Measurements from ENCODE around the gene GNAQ. TPM values are rescaled to one million over a fixed set of nuclear protein-coding genes. Genes with fewer than 3 reads are reported as not detected.
A peak's percentile ranks its signal among the peaks of the same experiment; 100 is the strongest.

GNAQ gene
- total and polyA plus RNA-seq, 2 donors (not counting 1 experiment from before 2014, with no cell fraction given), result 30.4 to 74.3 TPM

DNA sequence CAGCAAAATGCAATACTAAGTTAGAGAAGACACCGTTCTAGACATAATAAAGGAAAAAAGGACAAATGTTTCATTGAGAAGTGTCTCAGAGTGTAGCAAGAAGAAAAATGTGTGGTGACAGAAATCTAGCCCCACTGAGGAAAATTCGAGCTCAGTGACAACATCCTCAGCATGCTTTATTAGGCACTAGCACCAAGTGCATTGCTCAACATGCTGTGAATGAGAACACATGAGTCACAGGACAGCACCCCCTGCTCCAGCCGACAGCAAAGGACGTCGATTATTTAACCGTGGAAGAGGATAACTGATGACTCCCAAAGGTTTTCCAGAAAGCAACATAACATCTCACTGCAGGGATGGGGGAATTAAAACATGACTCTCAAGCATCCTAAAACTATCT lies 182.7 kb downstream of the GNAQ start:
- H3K79me2 ChIP-seq (ENCODE audit: control insufficient read depth, insufficient read depth, low read length), result no peaks in the 10 kb centered on the region
- no peaks in the 10 kb centered on the region for H4K20me1 ChIP-seq (ENCODE audit: control insufficient read depth, extremely low read depth, insufficient read depth, low read length)
- H3K9ac ChIP-seq (ENCODE audit: insufficient read depth, low read length), result no peak overlapping the region
- peaks cover 12% of the 10 kb centered on the region for H3K4me1 ChIP-seq (ENCODE audit: control insufficient read depth, extremely low read depth, insufficient read depth, low read length)
- peak; percentile 92 for DNase-seq (ENCODE audit: low read depth in 2 of 2)
- H2AFZ ChIP-seq (ENCODE audit: low read length), result no peak overlapping the region
- peak overlapping the region; percentile 2 for H3K27ac ChIP-seq (ENCODE audit: insufficient read depth, low read length)
- no peaks in the 10 kb centered on the region for H3K36me3 ChIP-seq (ENCODE audit: control insufficient read depth, insufficient read depth, low read length)
- no peak overlapping the region for H3K4me3 ChIP-seq (replicated peaks in 1 of 4; ENCODE audit: control extremely low read depth in 1 of 4, insufficient read depth in 1 of 4, low read depth in 3 of 4, low read length in 4 of 4)
- H3K27me3 ChIP-seq (ENCODE audit: control insufficient read depth, insufficient read depth, low read length), result no peaks in the 10 kb centered on the region
- H3K4me2 ChIP-seq (ENCODE audit: extremely low read depth, insufficient read depth, low read length), result no peak overlapping the region
- TF ChIP-seq, protein P1, sequence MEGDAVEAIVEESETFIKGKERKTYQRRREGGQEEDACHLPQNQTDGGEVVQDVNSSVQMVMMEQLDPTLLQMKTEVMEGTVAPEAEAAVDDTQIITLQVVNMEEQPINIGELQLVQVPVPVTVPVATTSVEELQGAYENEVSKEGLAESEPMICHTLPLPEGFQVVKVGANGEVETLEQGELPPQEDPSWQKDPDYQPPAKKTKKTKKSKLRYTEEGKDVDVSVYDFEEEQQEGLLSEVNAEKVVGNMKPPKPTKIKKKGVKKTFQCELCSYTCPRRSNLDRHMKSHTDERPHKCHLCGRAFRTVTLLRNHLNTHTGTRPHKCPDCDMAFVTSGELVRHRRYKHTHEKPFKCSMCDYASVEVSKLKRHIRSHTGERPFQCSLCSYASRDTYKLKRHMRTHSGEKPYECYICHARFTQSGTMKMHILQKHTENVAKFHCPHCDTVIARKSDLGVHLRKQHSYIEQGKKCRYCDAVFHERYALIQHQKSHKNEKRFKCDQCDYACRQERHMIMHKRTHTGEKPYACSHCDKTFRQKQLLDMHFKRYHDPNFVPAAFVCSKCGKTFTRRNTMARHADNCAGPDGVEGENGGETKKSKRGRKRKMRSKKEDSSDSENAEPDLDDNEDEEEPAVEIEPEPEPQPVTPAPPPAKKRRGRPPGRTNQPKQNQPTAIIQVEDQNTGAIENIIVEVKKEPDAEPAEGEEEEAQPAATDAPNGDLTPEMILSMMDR (conservative IDR thresholded peaks at IDR 0.05 in 1 of 2, IDR thresholded peaks at IDR 0.05 in 1 of 2; ENCODE audit: low read depth in 1 of 2, low read length in 2 of 2), result no peak
- TF ChIP-seq EZH2 (IDR thresholded peaks at IDR 0.05; ENCODE audit: low read length, missing control alignments), result no peak
- H3K9me3 ChIP-seq (ENCODE audit: control insufficient read depth, insufficient read depth, low read depth, low read length), result no peaks in the 10 kb centered on the region

DNA sequence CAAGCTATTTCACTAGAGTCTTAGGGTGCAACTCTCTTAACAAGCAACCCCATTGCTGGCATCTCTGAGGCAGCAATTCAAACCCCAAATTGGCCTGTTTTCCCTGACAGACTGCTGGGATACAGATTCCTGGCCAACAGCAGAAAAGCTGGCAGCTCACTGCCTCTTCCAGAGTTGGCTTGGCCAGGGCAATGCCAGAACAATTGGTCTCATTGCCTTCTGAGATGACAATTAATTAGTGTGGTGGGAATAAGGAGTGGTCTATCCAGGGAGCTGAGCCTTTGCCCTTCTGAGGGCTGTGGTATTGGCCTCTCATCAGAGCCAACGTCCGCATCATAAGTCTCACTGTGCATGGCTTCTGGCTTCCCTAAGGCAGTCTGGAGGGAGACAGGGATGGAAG lies 183.2 kb downstream of the GNAQ start:
- peaks cover 12% of the 10 kb centered on the region for H3K4me1 ChIP-seq (ENCODE audit: control insufficient read depth, extremely low read depth, insufficient read depth, low read length)
- H3K4me2 ChIP-seq (ENCODE audit: extremely low read depth, insufficient read depth, low read length), result no peak overlapping the region
- no peaks in the 10 kb centered on the region for H3K79me2 ChIP-seq (ENCODE audit: control insufficient read depth, insufficient read depth, low read length)
- H3K36me3 ChIP-seq (ENCODE audit: control insufficient read depth, insufficient read depth, low read length), result no peaks in the 10 kb centered on the region
- no peak for TF ChIP-seq EZH2 (IDR thresholded peaks at IDR 0.05; ENCODE audit: low read length, missing control alignments)
- TF ChIP-seq, protein P1 (conservative IDR thresholded peaks at IDR 0.05 in 1 of 2, IDR thresholded peaks at IDR 0.05 in 1 of 2; ENCODE audit: low read depth in 1 of 2, low read length in 2 of 2), result no peak
- no peaks in the 10 kb centered on the region for H3K27me3 ChIP-seq (ENCODE audit: control insufficient read depth, insufficient read depth, low read length)
- no peak overlapping the region for H2AFZ ChIP-seq (ENCODE audit: low read length)
- H3K9ac ChIP-seq (ENCODE audit: insufficient read depth, low read length), result no peak overlapping the region
- no peaks in the 10 kb centered on the region for H3K9me3 ChIP-seq (ENCODE audit: control insufficient read depth, insufficient read depth, low read depth, low read length)
- no peaks in the 10 kb centered on the region for H4K20me1 ChIP-seq (ENCODE audit: control insufficient read depth, extremely low read depth, insufficient read depth, low read length)
- H3K4me3 ChIP-seq (replicated peaks in 1 of 4; ENCODE audit: control extremely low read depth in 1 of 4, insufficient read depth in 1 of 4, low read depth in 3 of 4, low read length in 4 of 4), result no peak overlapping the region
- H3K27ac ChIP-seq (ENCODE audit: insufficient read depth, low read length), result peak overlapping the region; percentile 2
- DNase-seq (ENCODE audit: low read depth in 2 of 2), result peak in 1 of 2 donors; percentile 66

DNA sequence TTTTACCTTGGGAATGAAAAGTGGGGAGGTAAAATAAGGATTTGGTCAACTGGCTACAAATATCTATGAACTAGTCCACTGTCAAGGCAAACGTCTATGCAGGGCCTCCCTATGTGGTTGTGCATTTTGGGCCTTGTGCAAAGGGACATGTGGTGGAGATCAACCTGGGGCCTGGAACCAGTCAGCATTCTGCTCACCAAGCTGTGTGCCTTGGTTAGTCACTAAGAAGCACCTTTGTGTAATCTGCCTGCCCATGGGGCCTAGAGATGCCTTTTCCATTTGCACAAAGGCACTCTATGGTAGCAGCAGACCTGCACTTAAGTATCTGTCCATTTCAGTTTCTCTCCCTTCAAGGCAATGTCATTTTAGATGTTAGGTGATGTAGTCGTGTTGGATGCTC lies 184.0 kb downstream of the GNAQ start:
- Histone ChIP-seq H3K4me2 (ENCODE audit: extremely low read depth, insufficient read depth, low read length) (no peak overlapping the region), H3K9ac (ENCODE audit: insufficient read depth, low read length) (no peak overlapping the region), H3K36me3 (ENCODE audit: control insufficient read depth, insufficient read depth, low read length) (no peaks in the 10 kb centered on the region), H3K27me3 (ENCODE audit: control insufficient read depth, insufficient read depth, low read length) (no peaks in the 10 kb centered on the region), H3K4me1 (ENCODE audit: control insufficient read depth, extremely low read depth, insufficient read depth, low read length) (peaks cover 12% of the 10 kb centered on the region), H3K79me2 (ENCODE audit: control insufficient read depth, insufficient read depth, low read length) (no peaks in the 10 kb centered on the region), H3K27ac (ENCODE audit: insufficient read depth, low read length) (no peak overlapping the region), H3K9me3 (ENCODE audit: control insufficient read depth, insufficient read depth, low read depth, low read length) (no peaks in the 10 kb centered on the region), H2AFZ (ENCODE audit: low read length) (no peak overlapping the region), H3K4me3 (replicated peaks in 1 of 4; ENCODE audit: control extremely low read depth in 1 of 4, insufficient read depth in 1 of 4, low read depth in 3 of 4, low read length in 4 of 4) (no peak overlapping the region), H4K20me1 (ENCODE audit: control insufficient read depth, extremely low read depth, insufficient read depth, low read length) (no peaks in the 10 kb centered on the region)
- no peak for TF ChIP-seq EZH2 (IDR thresholded peaks at IDR 0.05; ENCODE audit: low read length, missing control alignments)
- TF ChIP-seq, protein P1 (conservative IDR thresholded peaks at IDR 0.05 in 1 of 2, IDR thresholded peaks at IDR 0.05 in 1 of 2; ENCODE audit: low read depth in 1 of 2, low read length in 2 of 2), result no peak
- no peak for DNase-seq (ENCODE audit: low read depth in 2 of 2)

Measured in fibroblast of lung (primary cell).